B cell (primary cell): ENCODE results near the gene SDK1. TPM values are rescaled to one million over a fixed set of nuclear protein-coding genes. Genes with fewer than 3 reads are reported as not detected.

Source experiments
- ATAC-seq: fragments of 200-7000 bp; cut with Tn5 transposase; one replicate; pipeline ENCODE4 v1.10.0; 2021; ENCODE audit warnings: low read depth, mild to moderate bottlenecking, moderate number of reproducible peaks, moderate library complexity
- CTCF ChIA-PET: fragments of 350-600 bp; sonication (Branson Sonifier 250); formaldehyde crosslinking; loops from one replicate; lab custom pipeline; 2021; ENCODE audit warnings: antibody characterized with exemption, inconsistent platforms; lab: Charles Lee
- POLR2A ChIA-PET: fragments of 350-600 bp; sonication (Branson Sonifier 250); formaldehyde crosslinking; loops from one replicate; lab custom pipeline; 2021; ENCODE audit warnings: antibody characterized with exemption; lab: Charles Lee
- DNase-seq: peaks from one replicate; pipeline ENCODE4 v3.0.0; 2013
- H2AFZ ChIP-seq: 2 replicates; pipeline ENCODE4 v1.6.1; 2012; ENCODE audit warnings: mild to moderate bottlenecking, low read depth, low read length; ENCODE audit not compliant: insufficient read depth, poor library complexity, severe bottlenecking
- H3K27ac ChIP-seq, 2 donors: 1 replicate in 1 of 2; 2 replicates in 1 of 2; pipeline ENCODE4 v1.5.1; 2012 to 2013; ENCODE audit warnings: low read length in 2 of 2, mild to moderate bottlenecking in 2 of 2, moderate library complexity in 1 of 2
- H3K27me3 ChIP-seq, 4 experiments: fragments of 200-600 bp in 1 of 4; sonication (generic) in 1 of 4; replicated peaks in 1 of 4; 1 replicate in 2 of 4; 2 replicates in 2 of 4; pipeline versions ENCODE4 v1.6.1 to v1.7.0; 2013 to 2016; ENCODE audit warnings: low read length in 3 of 4, mild to moderate bottlenecking in 2 of 4, mixed read lengths in 1 of 4, moderate library complexity in 1 of 4; ENCODE audit not compliant: insufficient read depth in 4 of 4, control insufficient read depth in 3 of 4; ENCODE audit errors: control extremely low read depth in 1 of 4
- H3K36me3 ChIP-seq, 2 experiments: replicated peaks in 1 of 2; 1 replicate in 1 of 2; 2 replicates in 1 of 2; pipeline versions ENCODE4 v1.6.1 to v1.7.1; 2013; ENCODE audit warnings: low read length in 1 of 2; ENCODE audit not compliant: insufficient read depth in 2 of 2, control insufficient read depth in 1 of 2; ENCODE audit errors: control extremely low read depth in 1 of 2, extremely low read depth in 1 of 2
- H3K4me1 ChIP-seq, 2 donors: fragments of 200-600 bp in 1 of 2; sonication (generic) in 1 of 2; 1 replicate in 1 of 2; 2 replicates in 1 of 2; pipeline versions ENCODE4 v1.5.1 to v1.6.1; 2013 to 2017; ENCODE audit warnings: low read length in 2 of 2; ENCODE audit not compliant: control insufficient read depth in 2 of 2, insufficient read depth in 2 of 2
- H3K4me2 ChIP-seq: replicated peaks from 2 replicates; pipeline ENCODE3; 2012; ENCODE audit warnings: mild to moderate bottlenecking, low read depth, low read length; ENCODE audit not compliant: poor library complexity, severe bottlenecking
- H3K4me3 ChIP-seq, 5 experiments: fragments of 200-600 bp in 1 of 5; sonication (generic) in 1 of 5; 1 replicate in 3 of 5; 2 replicates in 2 of 5; pipeline versions ENCODE4 v1.5.1 to v1.7.0; 2011 to 2016; ENCODE audit warnings: low read length in 4 of 5, mild to moderate bottlenecking in 4 of 5, low read depth in 2 of 5, control low read depth in 1 of 5, moderate library complexity in 1 of 5; ENCODE audit not compliant: insufficient read depth in 1 of 5; ENCODE audit errors: control extremely low read depth in 1 of 5, extremely low read depth in 1 of 5
- H3K79me2 ChIP-seq: fragments of 200-600 bp; sonication (generic); one replicate; pipeline ENCODE4 v1.6.0; 2016; ENCODE audit warnings: low read length; ENCODE audit not compliant: control insufficient read depth, insufficient read depth
- H3K9ac ChIP-seq: fragments of 200-600 bp; sonication (generic); 2 replicates; pipeline ENCODE4 v1.6.1; 2017; ENCODE audit warnings: mild to moderate bottlenecking, low read length, moderate library complexity
- H3K9me3 ChIP-seq, 3 donors: one replicate each; pipeline versions ENCODE4 v1.6.1 to v1.7.1; 2013; ENCODE audit warnings: low read length in 2 of 3; ENCODE audit not compliant: control insufficient read depth in 2 of 3, insufficient read depth in 1 of 3; ENCODE audit errors: control extremely low read depth in 1 of 3
- H4K20me1 ChIP-seq: 2 replicates; pipeline ENCODE4 v1.6.0; 2012; ENCODE audit warnings: mild to moderate bottlenecking, low read length; ENCODE audit not compliant: insufficient read depth, control insufficient read depth, poor library complexity, severe bottlenecking
- H3K27ac Mint-ChIP-seq: one replicate; pipeline ENCODE4 v1.8.0; 2021; ENCODE audit warnings: mixed read lengths
- H3K27me3 Mint-ChIP-seq: one replicate; pipeline ENCODE4 v1.8.0; 2021; ENCODE audit warnings: mixed read lengths
- H3K4me1 Mint-ChIP-seq: one replicate; pipeline ENCODE4 v1.8.0; 2021; ENCODE audit warnings: mixed read lengths
- H3K4me3 Mint-ChIP-seq: one replicate; pipeline ENCODE4 v1.8.0; 2021; ENCODE audit warnings: mixed read lengths
- H3K9me3 Mint-ChIP-seq: one replicate; pipeline ENCODE4 v1.8.0; 2022; ENCODE audit warnings: mixed read lengths; ENCODE audit not compliant: insufficient read depth
- CTCF ChIP-seq: fragments of 200-600 bp; IDR thresholded peaks from one replicate; pipeline ENCODE4 v1.8.0; 2022; ENCODE audit warnings: antibody characterized with exemption, mild to moderate bottlenecking
- EZH2 ChIP-seq: IDR thresholded peaks from 2 replicates; pipeline ENCODE4 v1.6.1; 2012; ENCODE audit warnings: borderline replicate concordance, low read depth, mild to moderate bottlenecking, moderate library complexity, low read length; ENCODE audit not compliant: insufficient read depth, poor library complexity, severe bottlenecking
- WGBS: methylation state at CpG from one replicate; pipeline ENCODE4 v1.1.5; 2013; ENCODE audit warnings: missing lambda C conversion rate; ENCODE audit not compliant: insufficient coverage; 5-methylcytosine and 5-hydroxymethylcytosine counted together
- intact Hi-C: fragments of 100-400 bp; cut with micrococcal nuclease; formaldehyde crosslinking; loops from one replicate; pipeline ENCODE4 v1.10.0; 2022
- polyA plus RNA-seq: library from polyadenylated mRNA; depleted of rRNA; stranded (reverse); fragments of >200 nt; gene quantifications from 2 replicates; pipeline ENCODE4 v1.2.3, GENCODE V29; 2012
- total RNA-seq, 2 donors: library from RNA; stranded (reverse); fragments of 120-200 nt in 1 of 2; gene quantifications; 1 replicate in 1 of 2; 2 replicates in 1 of 2; pipeline versions ENCODE4 v1.2.3 to v1.2.4, GENCODE V29; 2013 to 2022

The SDK1 gene
- total and polyA plus RNA-seq, 2 donors (not counting 1 experiment from before 2014, with no cell fraction given): 0.73 to 2.0 TPM

- Mint-ChIP-seq H3K27ac (no peak overlapping the region), H3K9me3 (peaks cover 6% of the 10 kb centered on the region), H3K4me3 (no peak overlapping the region), H3K4me1 (no peaks in the 10 kb centered on the region), H3K27me3 (peaks cover 22% of the 10 kb centered on the region)
- no peak overlapping the region for H3K27ac ChIP-seq
- WGBS: 86% methylated on average over 1 of the region's 2 CpGs
- no peaks in the 10 kb centered on the region for H3K79me2 ChIP-seq
- H3K9me3 ChIP-seq: peaks cover 1 to 20% (median 15%) of the 10 kb centered on the region in 3 donors
- H3K4me2 ChIP-seq: no peak overlapping the region
- DNase-seq (no peak), ATAC-seq (no peak)
- peaks cover 0 to 7% (median 2%) of the 10 kb centered on the region in 4 experiments for H3K27me3 ChIP-seq
- TF ChIP-seq EZH2: no peak
- TF ChIP-seq CTCF: no peak
- POLR2A ChIA-PET: no interaction called here
- CTCF ChIA-PET: interaction anchor here (1.2 kb wide), 1 partner anchor 15 kb away, joined by 5 read pairs; no protein-coding TSS in a partner anchor
- no peaks in the 10 kb centered on the region for H4K20me1 ChIP-seq
- no peak overlapping the region for H3K9ac ChIP-seq
- H3K4me3 ChIP-seq: no peak overlapping the region
- H2AFZ ChIP-seq: no peak overlapping the region
- H3K36me3 ChIP-seq: no peaks in the 10 kb centered on the region
- intact Hi-C loops: no loop called here
- H3K4me1 ChIP-seq: no peaks in the 10 kb centered on the region
These were observed 479.0 kb downstream of the SDK1 start for GRCh38 chr7:3780016-3780415.

GRCh38 chr7:3780525-3780924 is 479.5 kb downstream of the SDK1 start:
- peaks cover 0 to 7% (median 2%) of the 10 kb centered on the region in 4 experiments for H3K27me3 ChIP-seq
- ATAC-seq (no peak), DNase-seq (no peak)
- no peak overlapping the region for H3K9ac ChIP-seq
- ChIA-PET POLR2A (no interaction called here), CTCF (interaction anchor here (1.2 kb wide), 1 partner anchor 14 kb away, joined by 5 read pairs; no protein-coding TSS in a partner anchor)
- Mint-ChIP-seq H3K4me3 (no peak overlapping the region), H3K9me3 (peaks cover 6% of the 10 kb centered on the region), H3K27ac (no peak overlapping the region), H3K27me3 (peaks cover 23% of the 10 kb centered on the region), H3K4me1 (no peaks in the 10 kb centered on the region)
- H3K9me3 ChIP-seq: peaks cover 1 to 20% (median 15%) of the 10 kb centered on the region in 3 donors
- no peak overlapping the region for H2AFZ ChIP-seq
- no peak overlapping the region for H3K4me3 ChIP-seq
- H3K27ac ChIP-seq: no peak overlapping the region
- TF ChIP-seq EZH2 (no peak), CTCF (no peak)
- no peaks in the 10 kb centered on the region for H3K79me2 ChIP-seq
- no peaks in the 10 kb centered on the region for H3K36me3 ChIP-seq
- no peaks in the 10 kb centered on the region for H3K4me1 ChIP-seq
- WGBS: 100% methylated on average over 1 of the region's 2 CpGs
- H4K20me1 ChIP-seq: no peaks in the 10 kb centered on the region
- no peak overlapping the region for H3K4me2 ChIP-seq
- intact Hi-C loops: no loop called here
